H1 (cell line): ENCODE data around the gene GRIK2. TPM values are rescaled to one million over a fixed set of nuclear protein-coding genes. Genes with fewer than 3 reads are reported as not detected.

Source experiments
- BCL11A ChIP-seq, 2 experiments: IDR thresholded peaks; one replicate each; pipeline ENCODE4 v1.6.1; 2011; ENCODE audit warnings: low read depth in 2 of 2, low read length in 2 of 2, mild to moderate bottlenecking in 2 of 2
- CHD7 ChIP-seq: fragments of 300-600 bp; sonication (generic); IDR thresholded peaks from 2 replicates; pipeline ENCODE4 v1.7.1; 2012; ENCODE audit warnings: low read length, moderate library complexity, mild to moderate bottlenecking, inconsistent platforms; ENCODE audit not compliant: insufficient replicate concordance
- KDM5A ChIP-seq: fragments of 200-600 bp; IDR thresholded peaks from 2 replicates; pipeline ENCODE4 v1.7.1; 2012; ENCODE audit warnings: mild to moderate bottlenecking, low read length, inconsistent platforms, mixed read lengths
- RAD21 ChIP-seq, 2 experiments: IDR thresholded peaks in 1 of 2; conservative IDR thresholded peaks in 1 of 2; 2 replicates each; pipeline ENCODE4 v1.6.1; 2011; ENCODE audit warnings: low read depth in 2 of 2, low read length in 2 of 2, improper control_type of control experiment in 1 of 2, inconsistent platforms in 1 of 2, mild to moderate bottlenecking in 1 of 2, moderate library complexity in 1 of 2
- TAF1 ChIP-seq: IDR thresholded peaks from 2 replicates; pipeline ENCODE4 v1.6.1; 2011; ENCODE audit warnings: mild to moderate bottlenecking, low read depth, low read length
- TBP ChIP-seq: IDR thresholded peaks from 2 replicates; pipeline ENCODE4 v1.6.1; 2011; ENCODE audit warnings: low read depth, low read length, improper control_type of control experiment
- polyA plus RNA-seq, 7 experiments: library from polyadenylated mRNA; depleted of rRNA in 3 of 7; stranded (reverse) in 5 of 7; unstranded in 2 of 7; fragments of >200 nt in 5 of 7; fragments of 200-250 nt in 2 of 7; gene quantifications; 1 replicate in 5 of 7; 2 replicates in 1 of 7; 4 replicates in 1 of 7; pipeline versions ENCODE4 v1.2.1 to v1.2.3, GENCODE V29; 2011 to 2013; ENCODE audit warnings: missing spikeins in 2 of 7, mixed read lengths in 2 of 7
- total RNA-seq: library from RNA; stranded (reverse); fragmentation: NEBNext Ultra II Directional; extraction: Animal tissue kit (Norgen Biotek cat#: 25700); gene quantifications from 2 replicates; pipeline ENCODE4 v1.2.1, GENCODE V29; 2021

GRIK2 gene
- total and polyA plus RNA-seq, 2 of the 8 experiments (the other 6 are each of a cell fraction or from before 2014, with no cell fraction given): 1.8 to 2.2 TPM

- TF ChIP-seq CHD7 (no peak), TAF1 (no peak), KDM5A (no peak), BCL11A (IDR thresholded peaks at IDR 0.05; ENCODE audit: low read depth in 2 of 2, low read length in 2 of 2) (no peak), RAD21 (IDR thresholded peaks at IDR 0.05 in 1 of 2, conservative IDR thresholded peaks at IDR 0.05 in 1 of 2; ENCODE audit: low read depth in 2 of 2, low read length in 2 of 2) (no peak), TBP (no peak)
Observed at GRCh38 chr6:101640131-101640530, 246.6 kb downstream of the GRIK2 start (continued).
